ENCODE measurements around the gene FAM43B. TPM values are rescaled to one million over a fixed set of nuclear protein-coding genes. Genes with fewer than 3 reads are reported as not detected.

FAM43B gene
- total RNA-seq, 1 donor from 2014 or later: 0.75 TPM

- H3K36me3 ChIP-seq: no peaks in the 10 kb centered on the region
- DNase-seq (ENCODE audit: low spot score in 2 of 2): no peak
- H3K27ac ChIP-seq: no peak overlapping the region
- H3K4me3 ChIP-seq: no peak overlapping the region
- no peak for TF ChIP-seq CTCF (IDR thresholded peaks at IDR 0.05)
- no peaks in the 10 kb centered on the region for H3K9me3 ChIP-seq
- no peaks in the 10 kb centered on the region for H3K27me3 ChIP-seq
- no peaks in the 10 kb centered on the region for H3K4me1 ChIP-seq
- intact Hi-C loops (cut with DNase I): no loop called here
Measured at GRCh38 chr1:20603504-20604464, 51.4 kb downstream of the FAM43B start.

Other genes starting within 250 kb of the FAM43B start
- 1.9 TPM for gene CAMK2N1, start 66.4 kb upstream of the FAM43B start, total RNA-seq
- 34.7 TPM for gene MUL1, start 44.4 kb upstream of the FAM43B start, total RNA-seq
- 10.1 TPM for gene CDA, start 36.5 kb downstream of the FAM43B start, total RNA-seq
- 113 TPM for gene PINK1, start 80.9 kb downstream of the FAM43B start, total RNA-seq
- 142 TPM for gene DDOST, start 108.8 kb downstream of the FAM43B start, total RNA-seq
- 18.5 TPM for gene KIF17, start 165.4 kb downstream of the FAM43B start, total RNA-seq
- not detected for gene SH2D5, start 180.1 kb downstream of the FAM43B start, total RNA-seq
- gene HP1BP3, start 234.7 kb downstream of the FAM43B start, total RNA-seq: 109 TPM